GM06990 (cell line): ENCODE data around the gene IRX2.

ENCODE experiments used
- DNase-seq: peaks from one replicate; pipeline ENCODE4 v3.0.0-alpha.2; 2011; ENCODE audit not compliant: insufficient read length; ENCODE audit errors: extremely low read depth
- H3K27me3 ChIP-seq: replicated peaks from 2 replicates; pipeline ENCODE4 v1.6.0; 2011; ENCODE audit warnings: low read length; ENCODE audit not compliant: control insufficient read depth, insufficient read depth
- H3K36me3 ChIP-seq: 2 replicates; pipeline ENCODE4 v1.5.1; 2011; ENCODE audit warnings: low read length; ENCODE audit not compliant: control insufficient read depth, insufficient read depth
- H3K4me3 ChIP-seq: replicated peaks from 2 replicates; pipeline ENCODE4 v1.5.1; 2011; ENCODE audit warnings: low read depth, mild to moderate bottlenecking, control low read depth, low read length
- TF ChIP-seq, protein P1 (sequence below): IDR thresholded peaks from 2 replicates; pipeline ENCODE4 v1.5.1; 2011; ENCODE audit warnings: low read length, control low read depth, mild to moderate bottlenecking, inconsistent platforms; ENCODE audit not compliant: insufficient read depth, poor library complexity, severe bottlenecking

IRX2 gene

GRCh38 chr5:2722901-2723300 lies 28.6 kb downstream of the IRX2 start:
- TF ChIP-seq, protein P1, sequence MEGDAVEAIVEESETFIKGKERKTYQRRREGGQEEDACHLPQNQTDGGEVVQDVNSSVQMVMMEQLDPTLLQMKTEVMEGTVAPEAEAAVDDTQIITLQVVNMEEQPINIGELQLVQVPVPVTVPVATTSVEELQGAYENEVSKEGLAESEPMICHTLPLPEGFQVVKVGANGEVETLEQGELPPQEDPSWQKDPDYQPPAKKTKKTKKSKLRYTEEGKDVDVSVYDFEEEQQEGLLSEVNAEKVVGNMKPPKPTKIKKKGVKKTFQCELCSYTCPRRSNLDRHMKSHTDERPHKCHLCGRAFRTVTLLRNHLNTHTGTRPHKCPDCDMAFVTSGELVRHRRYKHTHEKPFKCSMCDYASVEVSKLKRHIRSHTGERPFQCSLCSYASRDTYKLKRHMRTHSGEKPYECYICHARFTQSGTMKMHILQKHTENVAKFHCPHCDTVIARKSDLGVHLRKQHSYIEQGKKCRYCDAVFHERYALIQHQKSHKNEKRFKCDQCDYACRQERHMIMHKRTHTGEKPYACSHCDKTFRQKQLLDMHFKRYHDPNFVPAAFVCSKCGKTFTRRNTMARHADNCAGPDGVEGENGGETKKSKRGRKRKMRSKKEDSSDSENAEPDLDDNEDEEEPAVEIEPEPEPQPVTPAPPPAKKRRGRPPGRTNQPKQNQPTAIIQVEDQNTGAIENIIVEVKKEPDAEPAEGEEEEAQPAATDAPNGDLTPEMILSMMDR, result no peak
- no peak for DNase-seq
- Histone ChIP-seq H3K4me3 (no peak overlapping the region), H3K36me3 (no peaks in the 10 kb centered on the region), H3K27me3 (no peaks in the 10 kb centered on the region)

DNA sequence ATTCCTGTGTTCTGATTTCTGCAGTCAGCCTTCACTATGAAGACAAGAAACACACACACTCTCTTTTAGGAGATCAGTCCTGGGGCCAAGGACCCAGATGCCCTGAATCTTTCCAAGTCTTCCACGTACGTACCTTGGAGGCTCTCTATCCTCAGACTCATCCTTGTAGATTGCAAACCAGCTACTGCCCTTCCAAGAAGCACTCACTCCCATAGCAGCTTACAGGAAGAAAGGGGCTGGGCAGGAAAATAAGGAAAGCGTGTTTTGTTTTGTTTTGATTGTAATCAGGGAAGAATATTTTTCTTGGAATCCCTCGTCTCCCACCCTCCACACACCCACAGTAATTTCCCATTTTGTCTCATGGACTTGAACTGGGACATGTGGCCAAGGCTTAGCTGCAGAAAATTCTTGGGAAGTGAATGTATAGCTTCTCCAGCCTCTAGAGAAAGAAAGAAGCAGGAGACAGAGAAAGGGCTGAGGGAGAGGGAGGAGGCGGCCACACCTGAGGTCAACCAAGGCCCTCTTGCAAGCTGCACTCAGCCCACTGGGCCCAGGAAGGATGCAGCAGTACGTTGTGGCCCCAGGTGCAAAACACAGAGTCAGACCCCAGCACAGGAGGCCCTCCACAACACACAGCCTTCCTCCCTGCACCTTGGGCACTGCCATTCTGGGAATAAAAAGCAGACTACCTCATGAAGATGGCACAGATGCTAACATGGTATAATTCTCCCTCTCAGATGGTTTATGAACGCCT lies 29.9 kb downstream of the IRX2 start:
- DNase-seq, result no peak
- no peaks in the 10 kb centered on the region for H3K27me3 ChIP-seq
- no peak overlapping the region for H3K4me3 ChIP-seq
- no peaks in the 10 kb centered on the region for H3K36me3 ChIP-seq
- TF ChIP-seq, protein P1, result no peak

DNA sequence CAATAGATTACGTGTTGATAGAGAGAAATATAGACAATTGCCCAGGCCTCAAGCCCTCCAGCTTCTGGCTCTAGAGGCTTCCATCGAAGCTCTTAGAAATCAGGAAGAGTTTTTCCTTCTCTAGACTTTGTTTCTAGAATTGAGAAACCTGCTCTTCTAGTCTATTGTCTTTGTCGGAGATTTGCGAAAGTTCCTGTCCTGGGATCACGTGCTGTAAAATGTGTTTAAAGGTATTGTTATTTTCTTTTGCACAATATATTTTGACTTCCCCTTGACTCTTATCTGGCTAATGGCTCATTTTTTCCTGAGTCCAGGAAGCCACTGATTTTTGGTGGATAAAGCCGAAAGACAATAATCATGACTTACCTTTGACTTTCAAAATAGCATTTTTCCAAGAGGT lies 32.1 kb downstream of the IRX2 start:
- H3K36me3 ChIP-seq, result no peaks in the 10 kb centered on the region

GRCh38 chr5:2718115-2718514 lies 33.4 kb downstream of the IRX2 start:
- no peaks in the 10 kb centered on the region for H3K27me3 ChIP-seq
- no peak for DNase-seq
- no peak overlapping the region for H3K4me3 ChIP-seq
- TF ChIP-seq, protein P1, result no peak
- H3K36me3 ChIP-seq, result no peaks in the 10 kb centered on the region

More for the DNA sequence above, 32.1 kb downstream of the IRX2 start:
- DNase-seq, result no peak
- Histone ChIP-seq H3K4me3 (no peak overlapping the region), H3K27me3 (no peaks in the 10 kb centered on the region)
- TF ChIP-seq, protein P1, result no peak

- Histone ChIP-seq H3K4me3 (no peak overlapping the region), H3K27me3 (no peaks in the 10 kb centered on the region), H3K36me3 (no peaks in the 10 kb centered on the region)
- no peak for DNase-seq
- TF ChIP-seq, protein P1, result no peak
These were observed 35.6 kb downstream of the IRX2 start for GRCh38 chr5:2715856-2716255.
